SJSA1 (cell line): ENCODE data around the gene USP2. TPM values are rescaled to one million over a fixed set of nuclear protein-coding genes. Genes with fewer than 3 reads are reported as not detected.

Experiments
- DNase-seq, 2 experiments: peaks; one replicate each; pipeline ENCODE4 v3.0.0-alpha.2; 2015 to 2020; ENCODE audit warnings: low spot score in 2 of 2, low read depth in 1 of 2
- H3K27ac ChIP-seq: fragments of 250-450 bp; sonication (Bioruptor Pico); 2 replicates; pipeline ENCODE4 v1.5.1; 2020; ENCODE audit warnings: mild to moderate bottlenecking, moderate library complexity
- H3K27me3 ChIP-seq: fragments of 250-450 bp; sonication (Bioruptor Pico); replicated peaks from 2 replicates; pipeline ENCODE4 v1.5.1; 2020; ENCODE audit warnings: mild to moderate bottlenecking, moderate library complexity
- H3K36me3 ChIP-seq: fragments of 250-450 bp; sonication (Bioruptor Pico); 2 replicates; pipeline ENCODE4 v1.5.1; 2020; ENCODE audit warnings: mild to moderate bottlenecking
- H3K4me1 ChIP-seq: fragments of 250-450 bp; sonication (Bioruptor Pico); replicated peaks from 2 replicates; pipeline ENCODE4 v1.6.1; 2021; ENCODE audit warnings: mild to moderate bottlenecking
- H3K4me3 ChIP-seq: fragments of 250-450 bp; sonication (Bioruptor Pico); 2 replicates; pipeline ENCODE4 v1.5.1; 2020; ENCODE audit warnings: mild to moderate bottlenecking
- H3K9me3 ChIP-seq: fragments of 250-450 bp; sonication (Bioruptor Pico); replicated peaks from 2 replicates; pipeline ENCODE4 v1.5.1; 2020; ENCODE audit warnings: mild to moderate bottlenecking
- total RNA-seq: library from RNA; depleted of rRNA; stranded (reverse); fragments of >200 nt; shearing (Covaris generic); gene quantifications from 2 replicates; pipeline ENCODE4 v1.2.3, GENCODE V29; 2014; rRNA removed

The USP2 gene
- total RNA-seq, result 0.21 TPM in 1 of 2 replicates, not detected in the other

DNA sequence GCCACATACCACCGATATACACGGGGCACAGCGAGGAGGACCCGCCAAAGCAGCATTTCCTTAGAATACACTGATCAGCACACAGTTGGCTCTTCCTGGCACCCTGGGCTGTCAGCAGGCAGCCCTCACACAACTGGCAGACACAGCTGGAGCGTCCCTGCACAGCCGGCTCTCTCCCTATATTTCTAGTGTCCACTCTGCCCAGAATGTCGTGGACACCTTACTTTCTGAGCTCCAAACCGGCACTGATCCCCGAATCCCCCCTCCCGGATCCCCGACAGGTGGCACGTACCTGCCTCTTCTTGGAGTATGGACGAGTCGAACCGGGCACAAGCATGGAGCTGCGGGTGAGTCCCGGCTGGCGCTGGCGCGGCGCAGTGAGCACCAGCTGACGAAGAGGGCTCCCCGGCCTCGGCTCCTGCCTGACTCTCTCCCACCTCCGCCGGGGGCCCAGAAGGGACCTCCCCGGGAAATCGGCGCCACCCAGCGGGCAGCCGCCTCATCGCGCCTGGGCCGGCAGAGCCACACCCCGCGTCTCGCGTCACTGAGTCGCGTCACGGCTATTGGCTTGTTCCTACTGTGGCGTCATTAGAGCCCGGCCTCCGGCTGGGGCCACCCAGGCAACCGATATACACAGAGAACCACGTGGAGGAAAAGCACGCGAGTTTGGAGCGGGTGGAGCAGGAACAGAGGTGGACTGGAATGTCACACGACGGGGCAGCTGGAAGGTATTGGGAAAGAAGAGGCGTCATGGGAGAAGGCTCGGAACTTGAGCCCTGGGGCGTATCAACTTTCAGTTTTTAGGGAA is at the start of gene USP2:
Gene USP2, minus strand, starts transcription at position 510 of the 808 bp plus-strand sequence. CDS start 8,210 bp downstream, outside the sequence.
- H3K27me3 ChIP-seq, result no peaks in the 10 kb centered on the region
- H3K9me3 ChIP-seq, result no peaks in the 10 kb centered on the region
- H3K27ac ChIP-seq, result 0 out of 2 replicates have a peak within 1 kb of the TSS, but pooled peaks have one; percentile 17
- peak within 1 kb of the TSS; percentile 35 for H3K4me3 ChIP-seq
- no peaks in the 10 kb centered on the region for H3K36me3 ChIP-seq
- DNase-seq, result peak; percentile 86 to 89
- peaks cover 9% of the 10 kb centered on the region for H3K4me1 ChIP-seq

DNA sequence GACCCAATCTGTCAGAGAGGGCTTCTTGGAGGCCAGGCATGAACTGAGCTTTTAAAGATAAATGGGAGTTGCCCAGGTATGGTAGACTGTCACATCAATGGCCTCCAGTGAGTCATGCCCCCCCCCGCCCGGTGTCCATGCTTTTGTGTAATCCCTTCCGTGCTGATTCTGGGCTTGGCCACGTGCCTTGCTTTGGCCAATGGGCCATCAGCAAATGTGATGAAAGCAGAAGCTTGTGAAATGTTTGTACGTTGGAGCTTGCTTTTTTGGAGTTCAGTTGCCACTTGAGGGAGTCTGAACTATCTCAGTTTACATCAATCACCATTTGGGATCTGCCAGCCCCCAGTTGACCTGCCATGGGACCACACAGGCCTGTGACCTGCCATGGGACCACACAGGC is 45.8 kb upstream of the USP2 start:
- Histone ChIP-seq H3K36me3 (no peaks in the 10 kb centered on the region), H3K4me3 (no peak overlapping the region), H3K9me3 (no peaks in the 10 kb centered on the region), H3K4me1 (peaks cover 5% of the 10 kb centered on the region), H3K27ac (no peak overlapping the region), H3K27me3 (no peaks in the 10 kb centered on the region)
- no peak for DNase-seq

- no peaks in the 10 kb centered on the region for H3K9me3 ChIP-seq
- peaks cover 11% of the 10 kb centered on the region for H3K4me1 ChIP-seq
- H3K27ac ChIP-seq, result no peak overlapping the region
- no peaks in the 10 kb centered on the region for H3K27me3 ChIP-seq
- no peak for DNase-seq
- no peaks in the 10 kb centered on the region for H3K36me3 ChIP-seq
- no peak overlapping the region for H3K4me3 ChIP-seq
Observed at GRCh38 chr11:119426142-119426541, 44.7 kb upstream of the USP2 start.

DNA sequence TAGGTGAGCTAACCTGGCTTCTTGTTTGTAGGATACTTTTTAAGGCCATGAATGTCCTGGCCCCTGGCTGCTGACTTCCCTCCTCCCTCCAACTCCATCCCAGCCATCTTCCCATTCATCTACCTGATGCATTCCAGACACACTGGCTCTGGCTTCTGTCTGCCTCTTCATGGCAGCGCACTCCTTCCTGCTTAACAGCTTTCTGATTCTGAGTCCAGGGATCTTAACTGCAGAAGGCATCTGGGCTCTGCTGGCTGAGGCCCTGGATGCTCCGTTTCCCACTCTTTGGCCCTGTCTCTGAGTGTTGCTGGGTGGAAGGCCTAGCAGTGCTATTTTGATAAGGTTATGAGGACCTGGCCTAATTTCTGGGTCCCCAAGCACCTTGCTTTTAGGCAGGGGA is 43.3 kb upstream of the USP2 start:
- Histone ChIP-seq H3K27ac (no peak overlapping the region), H3K4me3 (no peak overlapping the region), H3K27me3 (no peaks in the 10 kb centered on the region), H3K4me1 (peaks cover 11% of the 10 kb centered on the region), H3K36me3 (no peaks in the 10 kb centered on the region), H3K9me3 (no peaks in the 10 kb centered on the region)
- DNase-seq, result no peak

GRCh38 chr11:119424276-119424675 is 42.8 kb upstream of the USP2 start:
- Histone ChIP-seq H3K36me3 (no peaks in the 10 kb centered on the region), H3K4me1 (peaks cover 11% of the 10 kb centered on the region), H3K4me3 (no peak overlapping the region), H3K27ac (no peak overlapping the region), H3K27me3 (no peaks in the 10 kb centered on the region), H3K9me3 (no peaks in the 10 kb centered on the region)
- DNase-seq, result no peak

GRCh38 chr11:119423509-119424254 is 42.2 kb upstream of the USP2 start:
- DNase-seq, result no peak
- Histone ChIP-seq H3K4me1 (peaks cover 11% of the 10 kb centered on the region), H3K4me3 (no peak overlapping the region), H3K9me3 (no peaks in the 10 kb centered on the region), H3K27me3 (no peaks in the 10 kb centered on the region), H3K27ac (no peak overlapping the region), H3K36me3 (no peaks in the 10 kb centered on the region)

DNA sequence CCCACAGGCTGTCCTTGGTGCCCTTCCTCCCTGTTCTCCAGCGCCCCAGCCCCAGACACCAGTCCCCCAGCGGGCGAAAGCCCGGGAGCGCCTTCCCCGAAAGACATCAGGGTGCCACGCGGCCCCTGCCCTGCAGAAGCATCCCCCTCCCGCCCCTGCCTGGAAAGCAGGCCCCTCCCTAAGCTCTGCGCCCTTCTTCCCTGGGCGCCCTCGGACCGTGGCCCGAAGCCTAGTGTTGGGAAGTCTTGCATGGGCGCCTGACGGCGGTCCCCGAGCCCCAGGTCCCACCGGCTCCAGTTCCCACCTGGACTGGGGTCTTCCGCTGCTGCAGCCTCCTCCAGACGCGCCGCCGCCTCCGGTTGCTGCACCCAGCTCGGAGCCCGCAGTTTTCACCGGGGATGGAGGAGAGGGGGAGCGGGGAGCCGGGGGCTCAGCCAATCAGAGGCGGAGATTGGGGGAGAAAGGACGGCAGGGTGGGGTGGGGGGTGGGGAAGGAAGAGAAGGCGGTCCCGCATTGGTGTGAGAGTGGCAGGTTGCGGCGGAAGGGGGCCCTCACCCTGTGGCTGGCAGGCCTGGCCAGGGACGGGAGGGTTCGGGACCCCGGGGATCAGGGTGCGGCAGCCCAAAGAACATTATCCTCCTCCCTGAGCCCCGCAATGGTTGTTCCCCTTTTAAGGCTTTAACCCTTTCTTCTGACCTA is 41.5 kb upstream of the USP2 start, which contains the start of gene THY1:
Gene THY1, minus strand, starts transcription at position 364 of the 700 bp plus-strand sequence. CDS start 2,267 bp downstream, outside the sequence.
- H3K4me1 ChIP-seq, result peaks cover 19% of the 10 kb centered on the region
- H3K36me3 ChIP-seq, result no peaks in the 10 kb centered on the region
- no peak within 1 kb of the TSS for H3K27ac ChIP-seq
- no peak for DNase-seq
- H3K9me3 ChIP-seq, result no peaks in the 10 kb centered on the region
- H3K27me3 ChIP-seq, result no peaks in the 10 kb centered on the region
- H3K4me3 ChIP-seq, result peak within 1 kb of the TSS; percentile 39

GRCh38 chr11:119421941-119422808 is 40.7 kb upstream of the USP2 start:
- peak in 1 of 2 experiments; percentile 12 for DNase-seq
- Histone ChIP-seq H3K27me3 (no peaks in the 10 kb centered on the region), H3K27ac (no peak overlapping the region), H3K4me3 (peak overlapping the region; percentile 39), H3K4me1 (peaks cover 26% of the 10 kb centered on the region), H3K9me3 (no peaks in the 10 kb centered on the region), H3K36me3 (no peaks in the 10 kb centered on the region)

DNA sequence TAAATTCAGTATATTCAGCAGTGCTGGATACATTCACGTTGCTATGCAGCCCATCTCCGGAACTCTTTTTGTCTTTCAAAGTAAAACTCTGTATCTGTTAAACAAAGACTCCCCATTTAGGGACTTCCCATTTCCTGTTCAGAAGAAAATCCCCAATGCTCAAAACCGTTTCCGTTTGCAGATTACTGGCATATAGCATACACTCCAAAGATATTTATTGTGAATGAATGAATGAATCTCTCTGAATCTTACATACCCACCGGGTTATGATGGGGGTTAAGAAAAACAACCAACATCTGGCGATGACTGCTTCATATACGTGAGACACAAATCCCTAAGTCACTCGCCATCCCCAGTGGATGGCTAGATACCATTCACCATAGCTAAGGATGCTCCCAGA is 39.9 kb upstream of the USP2 start:
- H3K27me3 ChIP-seq, result no peaks in the 10 kb centered on the region
- DNase-seq, result no peak
- H3K4me1 ChIP-seq, result peaks cover 30% of the 10 kb centered on the region
- no peaks in the 10 kb centered on the region for H3K9me3 ChIP-seq
- H3K36me3 ChIP-seq, result no peaks in the 10 kb centered on the region
- no peak overlapping the region for H3K27ac ChIP-seq
- H3K4me3 ChIP-seq, result peak overlapping the region; percentile 39

DNA sequence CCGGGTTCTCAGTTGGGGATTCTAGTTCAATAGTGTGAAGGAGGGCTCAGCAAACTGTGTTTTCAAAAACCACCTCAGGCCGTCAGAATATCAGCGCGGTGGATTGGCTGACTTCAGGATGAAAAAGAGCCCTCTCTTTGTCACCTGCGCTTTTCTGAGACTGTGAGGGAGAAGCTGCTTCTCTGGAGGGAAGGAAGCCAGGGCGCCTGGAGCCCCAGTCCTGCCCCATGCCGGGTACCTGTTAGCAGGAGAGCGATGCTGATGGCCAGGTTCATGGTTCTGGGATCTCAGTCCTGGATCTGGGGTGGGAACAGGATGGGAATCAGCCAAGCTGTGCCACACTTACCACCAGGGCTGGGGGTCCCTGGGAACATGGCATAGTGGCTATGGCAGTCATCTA is 39.1 kb upstream of the USP2 start:
- H3K27me3 ChIP-seq, result no peaks in the 10 kb centered on the region
- H3K36me3 ChIP-seq, result no peaks in the 10 kb centered on the region
- H3K4me3 ChIP-seq, result no peak overlapping the region
- no peak for DNase-seq
- no peaks in the 10 kb centered on the region for H3K9me3 ChIP-seq
- peaks cover 30% of the 10 kb centered on the region for H3K4me1 ChIP-seq
- no peak overlapping the region for H3K27ac ChIP-seq

DNA sequence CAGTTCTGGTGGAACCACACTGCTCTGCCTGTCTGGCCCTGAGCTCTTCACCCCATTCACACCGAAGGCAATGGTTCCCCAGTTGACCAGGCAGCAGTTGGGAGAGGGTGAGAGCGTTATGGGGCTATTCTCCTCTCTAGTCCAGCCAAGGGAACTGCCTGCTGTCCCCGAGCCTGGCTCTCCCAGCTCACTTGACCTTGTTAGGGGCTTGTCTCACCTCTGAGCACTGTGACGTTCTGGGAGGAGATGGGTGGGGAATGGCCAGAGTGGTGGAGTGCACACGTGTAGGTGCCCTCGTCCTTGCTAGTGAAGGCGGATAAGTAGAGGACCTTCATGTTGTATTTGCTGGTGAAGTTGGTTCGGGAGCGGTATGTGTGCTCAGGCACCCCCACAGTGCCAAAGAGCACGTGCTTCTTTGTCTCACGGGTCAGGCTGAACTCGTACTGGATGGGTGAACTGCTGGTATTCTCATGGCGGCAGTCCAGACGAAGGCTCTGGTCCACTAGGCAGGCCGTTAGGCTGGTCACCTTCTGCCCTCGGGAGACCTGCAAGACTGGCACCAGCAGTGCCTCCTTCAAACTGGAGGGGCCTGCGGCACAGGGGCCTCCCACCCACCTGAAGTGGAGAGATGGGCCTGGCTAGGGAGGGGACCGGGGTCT is 38.5 kb upstream of the USP2 start:
- H3K27ac ChIP-seq, result no peak overlapping the region
- H3K36me3 ChIP-seq, result no peaks in the 10 kb centered on the region
- no peak for DNase-seq
- peaks cover 30% of the 10 kb centered on the region for H3K4me1 ChIP-seq
- H3K9me3 ChIP-seq, result no peaks in the 10 kb centered on the region
- no peaks in the 10 kb centered on the region for H3K27me3 ChIP-seq
- H3K4me3 ChIP-seq, result no peak overlapping the region

- Histone ChIP-seq H3K4me1 (peaks cover 30% of the 10 kb centered on the region), H3K9me3 (no peaks in the 10 kb centered on the region), H3K4me3 (no peak overlapping the region), H3K27ac (no peak overlapping the region), H3K27me3 (no peaks in the 10 kb centered on the region), H3K36me3 (no peaks in the 10 kb centered on the region)
- DNase-seq, result no peak
Observed at GRCh38 chr11:119419246-119419645, 37.8 kb upstream of the USP2 start.
